Keratinocyte (primary cell): Measurements from ENCODE around the gene TMEM221. TPM values are rescaled to one million over a fixed set of nuclear protein-coding genes. Genes with fewer than 3 reads are reported as not detected.

Experiments
- DNase-seq: peaks from one replicate; pipeline ENCODE4 v3.0.0-alpha.2; 2011; ENCODE audit warnings: low read depth, missing footprints, low spot score
- FAIRE-seq: peaks from 2 replicates; lab custom pipeline; 2011; peaks lifted over from hg19 to GRCh38; lab: Jason Lieb, UNC
- H2AFZ ChIP-seq: 2 replicates; pipeline ENCODE4 v1.6.0; 2012; ENCODE audit warnings: low read length, control low read depth, inconsistent platforms; ENCODE audit not compliant: control insufficient read depth
- H3K27ac ChIP-seq: 2 replicates; pipeline ENCODE4 v1.5.1; 2011; ENCODE audit warnings: low read length; ENCODE audit not compliant: control insufficient read depth, insufficient read depth
- H3K27me3 ChIP-seq: 3 replicates; pipeline ENCODE4 v1.6.0; 2011; ENCODE audit warnings: low read length; ENCODE audit not compliant: control insufficient read depth, insufficient read depth; ENCODE audit errors: extremely low read depth
- H3K36me3 ChIP-seq, 2 experiments: 2 replicates in 1 of 2; 3 replicates in 1 of 2; pipeline ENCODE4 v1.5.1; 2011; ENCODE audit warnings: low read length in 2 of 2, mild to moderate bottlenecking in 1 of 2; ENCODE audit not compliant: control insufficient read depth in 2 of 2, insufficient read depth in 2 of 2; ENCODE audit errors: extremely low read depth in 1 of 2
- H3K4me1 ChIP-seq: 3 replicates; pipeline ENCODE4 v1.5.1; 2011; ENCODE audit warnings: low read length; ENCODE audit not compliant: control insufficient read depth, insufficient read depth; ENCODE audit errors: extremely low read depth
- H3K4me2 ChIP-seq: 3 replicates; pipeline ENCODE4 v1.6.0; 2011; ENCODE audit warnings: low read depth, low read length; ENCODE audit not compliant: control insufficient read depth, insufficient read depth; ENCODE audit errors: extremely low read depth
- H3K4me3 ChIP-seq, 3 experiments: fragments of 200-600 bp in 1 of 3; sonication (generic) in 1 of 3; 2 replicates in 2 of 3; 3 replicates in 1 of 3; pipeline ENCODE4 v1.5.1; 2011 to 2016; ENCODE audit warnings: low read length in 3 of 3, mild to moderate bottlenecking in 3 of 3, control low read depth in 2 of 3, inconsistent platforms in 1 of 3, low read depth in 1 of 3, mixed read lengths in 1 of 3, mixed run types in 1 of 3, moderate library complexity in 1 of 3; ENCODE audit not compliant: control insufficient read depth in 2 of 3, insufficient read depth in 2 of 3; ENCODE audit errors: extremely low read depth in 1 of 3
- H3K79me2 ChIP-seq: 2 replicates; pipeline ENCODE4 v1.6.0; 2012; ENCODE audit warnings: low read length; ENCODE audit not compliant: control insufficient read depth, insufficient read depth
- H3K9ac ChIP-seq: 3 replicates; pipeline ENCODE4 v1.6.0; 2011; ENCODE audit warnings: low read length; ENCODE audit not compliant: control insufficient read depth, insufficient read depth; ENCODE audit errors: extremely low read depth
- H3K9me1 ChIP-seq: 3 replicates; pipeline ENCODE4 v1.6.0; 2011; ENCODE audit warnings: low read length; ENCODE audit not compliant: control insufficient read depth, insufficient read depth; ENCODE audit errors: extremely low read depth
- H3K9me3 ChIP-seq: 2 replicates; pipeline ENCODE4 v1.5.1; 2012; ENCODE audit warnings: low read depth, low read length; ENCODE audit not compliant: control insufficient read depth
- H4K20me1 ChIP-seq: 3 replicates; pipeline ENCODE4 v1.6.0; 2011; ENCODE audit warnings: low read length; ENCODE audit not compliant: control insufficient read depth, insufficient read depth; ENCODE audit errors: extremely low read depth
- EZH2 ChIP-seq: IDR thresholded peaks from one replicate; pipeline ENCODE4 v1.6.1; 2012; ENCODE audit warnings: inconsistent platforms, mild to moderate bottlenecking, low read length, moderate library complexity
- dilution Hi-C: fragments of 300-500 bp; cut with MboI; formaldehyde crosslinking; loops from one replicate; pipeline ENCODE4 v1.7.0; 2020; ENCODE audit warnings: low sequenced_read_pairs; ENCODE audit not compliant: extremely low pct_ligation_motif_present
- polyA plus RNA-seq, 5 experiments: library from polyadenylated mRNA; depleted of rRNA in 3 of 5; stranded (reverse) in 3 of 5; stranded (forward) in 1 of 5; unstranded in 1 of 5; fragments of >200 nt; gene quantifications; 1 replicate in 1 of 5; 2 replicates in 3 of 5; 3 replicates in 1 of 5; pipeline versions ENCODE4 v1.2.1 to v1.2.3, GENCODE V29; 2011 to 2012; ENCODE audit warnings: missing spikeins in 2 of 5, low read depth in 1 of 5, low replicate concordance in 1 of 5
- TF ChIP-seq, protein P1 (sequence below), 3 experiments: IDR thresholded peaks in 1 of 3; conservative IDR thresholded peaks in 1 of 3; optimal IDR thresholded peaks in 1 of 3; 2 replicates in 2 of 3; 3 replicates in 1 of 3; pipeline versions ENCODE3 to v1.5.1; 2011; ENCODE audit warnings: low read length in 3 of 3, mild to moderate bottlenecking in 3 of 3, moderate library complexity in 2 of 3, control low read depth in 1 of 3, inconsistent platforms in 1 of 3; ENCODE audit not compliant: insufficient read depth in 2 of 3; ENCODE audit errors: extremely low read depth in 1 of 3

Gene TMEM221
- polyA plus RNA-seq, 1 donor (not counting 4 experiments of a cell fraction or from before 2014, with no cell fraction given): 0.04 TPM

DNA sequence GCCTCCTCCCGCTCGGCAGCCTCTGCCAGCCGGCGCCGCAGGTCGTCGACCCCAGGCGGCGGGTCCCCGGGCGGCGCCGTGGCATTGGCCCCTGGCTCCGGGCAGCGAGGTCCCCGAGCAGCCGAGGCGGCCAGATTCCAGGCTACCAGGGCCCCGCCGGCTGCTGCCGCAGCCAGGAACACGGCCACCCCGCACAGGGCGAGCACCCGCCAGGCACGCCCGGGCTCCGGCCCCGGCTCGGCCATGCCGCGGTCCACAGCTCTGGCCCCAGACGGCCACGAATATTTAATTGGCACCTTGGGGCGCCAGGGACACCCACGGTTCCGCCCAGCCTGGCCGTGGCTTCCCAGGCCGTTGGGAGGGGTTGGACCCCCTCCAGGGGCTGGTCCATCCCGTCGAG lies 54.6 kb downstream of the TMEM221 start, which contains the start of gene CCDC194:
TSS of gene CCDC194 (minus strand) at position 283 of the 400 bp plus-strand sequence. CDS start at position 245, 38 bp downstream.
- Histone ChIP-seq H3K4me3 (no peak within 1 kb of the TSS), H3K79me2 (no peaks in the 10 kb centered on the region), H3K9me3 (no peaks in the 10 kb centered on the region), H3K27me3 (peaks cover 10% of the 10 kb centered on the region), H3K4me1 (peaks cover 9% of the 10 kb centered on the region), H3K36me3 (no peaks in the 10 kb centered on the region), H2AFZ (no peak within 1 kb of the TSS), H3K27ac (no peak within 1 kb of the TSS), H4K20me1 (no peaks in the 10 kb centered on the region), H3K9ac (no peak within 1 kb of the TSS), H3K9me1 (no peaks in the 10 kb centered on the region), H3K4me2 (no peak within 1 kb of the TSS)
- TF ChIP-seq, protein P1, sequence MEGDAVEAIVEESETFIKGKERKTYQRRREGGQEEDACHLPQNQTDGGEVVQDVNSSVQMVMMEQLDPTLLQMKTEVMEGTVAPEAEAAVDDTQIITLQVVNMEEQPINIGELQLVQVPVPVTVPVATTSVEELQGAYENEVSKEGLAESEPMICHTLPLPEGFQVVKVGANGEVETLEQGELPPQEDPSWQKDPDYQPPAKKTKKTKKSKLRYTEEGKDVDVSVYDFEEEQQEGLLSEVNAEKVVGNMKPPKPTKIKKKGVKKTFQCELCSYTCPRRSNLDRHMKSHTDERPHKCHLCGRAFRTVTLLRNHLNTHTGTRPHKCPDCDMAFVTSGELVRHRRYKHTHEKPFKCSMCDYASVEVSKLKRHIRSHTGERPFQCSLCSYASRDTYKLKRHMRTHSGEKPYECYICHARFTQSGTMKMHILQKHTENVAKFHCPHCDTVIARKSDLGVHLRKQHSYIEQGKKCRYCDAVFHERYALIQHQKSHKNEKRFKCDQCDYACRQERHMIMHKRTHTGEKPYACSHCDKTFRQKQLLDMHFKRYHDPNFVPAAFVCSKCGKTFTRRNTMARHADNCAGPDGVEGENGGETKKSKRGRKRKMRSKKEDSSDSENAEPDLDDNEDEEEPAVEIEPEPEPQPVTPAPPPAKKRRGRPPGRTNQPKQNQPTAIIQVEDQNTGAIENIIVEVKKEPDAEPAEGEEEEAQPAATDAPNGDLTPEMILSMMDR (optimal IDR thresholded peaks at IDR 0.05 in 1 of 3, IDR thresholded peaks at IDR 0.05 in 1 of 3, conservative IDR thresholded peaks at IDR 0.05 in 1 of 3; ENCODE audit: extremely low read depth in 1 of 3, insufficient read depth in 2 of 3, low read length in 3 of 3): no peak
- no peak for TF ChIP-seq EZH2
- FAIRE-seq (no peak), DNase-seq (no peak)
- dilution Hi-C loops: no loop called here

DNA sequence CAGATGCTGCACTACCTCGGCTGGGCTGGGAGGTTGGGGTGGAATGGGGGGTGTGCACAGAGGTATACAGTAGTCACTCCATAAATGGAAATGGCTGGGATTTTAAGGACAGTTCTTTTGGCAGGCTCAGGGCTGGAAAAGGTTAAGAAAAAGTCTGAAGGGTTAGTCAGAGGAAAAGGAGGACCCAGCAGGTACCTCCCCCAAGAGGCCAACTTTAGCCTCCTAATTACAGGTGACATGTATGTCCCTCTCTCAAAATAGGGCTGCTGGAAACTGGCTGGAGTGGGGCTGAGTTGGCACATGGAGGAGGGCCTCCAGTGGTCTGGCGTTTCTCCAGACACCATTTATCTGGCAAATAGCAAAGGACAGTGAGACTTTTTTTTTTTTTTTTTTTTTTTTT lies 55.5 kb downstream of the TMEM221 start:
- Histone ChIP-seq H3K27me3 (peaks cover 10% of the 10 kb centered on the region), H2AFZ (no peak overlapping the region), H3K9me3 (no peaks in the 10 kb centered on the region), H3K36me3 (no peaks in the 10 kb centered on the region), H3K4me1 (peaks cover 9% of the 10 kb centered on the region), H3K4me3 (no peak overlapping the region), H4K20me1 (no peaks in the 10 kb centered on the region), H3K9me1 (no peaks in the 10 kb centered on the region), H3K9ac (no peak overlapping the region), H3K79me2 (no peaks in the 10 kb centered on the region), H3K27ac (no peak overlapping the region), H3K4me2 (no peak overlapping the region)
- dilution Hi-C loops: no loop called here
- FAIRE-seq (no peak), DNase-seq (no peak)
- no peak for TF ChIP-seq EZH2
- TF ChIP-seq, protein P1 (optimal IDR thresholded peaks at IDR 0.05 in 1 of 3, IDR thresholded peaks at IDR 0.05 in 1 of 3, conservative IDR thresholded peaks at IDR 0.05 in 1 of 3; ENCODE audit: extremely low read depth in 1 of 3, insufficient read depth in 2 of 3, low read length in 3 of 3): no peak
